Naive thymus-derived CD4-positive, alpha-beta T cell (primary cell): ENCODE results near the gene GRAMD1C. TPM values are rescaled to one million over a fixed set of nuclear protein-coding genes. Genes with fewer than 3 reads are reported as not detected.

ENCODE experiments used
- ATAC-seq: fragments of 150-1000 bp; cut with Tn5 transposase; 2 replicates; pipeline ENCODE4 v1.10.0; 2021; ENCODE audit warnings: mild to moderate bottlenecking, moderate library complexity
- CTCF ChIA-PET: fragments of 350-600 bp; sonication (Branson Sonifier 250); formaldehyde crosslinking; loops from one replicate; lab custom pipeline; 2021; ENCODE audit warnings: antibody characterized with exemption; lab: Charles Lee
- POLR2A ChIA-PET: fragments of 350-600 bp; sonication (Branson Sonifier 250); formaldehyde crosslinking; loops from one replicate; lab custom pipeline; 2021; ENCODE audit warnings: antibody characterized with exemption, inconsistent platforms; lab: Charles Lee
- DNase-seq, 9 donors: peaks; one replicate each; pipeline versions ENCODE4 v3.0.0 to v3.0.0-alpha.2; 2020 to 2022; ENCODE audit warnings: mixed read lengths in 1 of 9
- H3K27ac ChIP-seq: one replicate; pipeline ENCODE4 v1.7.0; 2013; ENCODE audit warnings: mild to moderate bottlenecking, low read depth, low read length, moderate library complexity
- H3K27me3 ChIP-seq, 2 donors: one replicate each; pipeline ENCODE4 v1.7.0; 2013; ENCODE audit warnings: low read length in 2 of 2, mild to moderate bottlenecking in 2 of 2, moderate library complexity in 2 of 2; ENCODE audit not compliant: control insufficient read depth in 2 of 2, insufficient read depth in 2 of 2
- H3K36me3 ChIP-seq, 3 experiments: 1 replicate in 2 of 3; 2 replicates in 1 of 3; pipeline ENCODE4 v1.7.0; 2013; ENCODE audit warnings: low read length in 3 of 3, mild to moderate bottlenecking in 3 of 3, moderate library complexity in 1 of 3; ENCODE audit not compliant: insufficient read depth in 3 of 3, control insufficient read depth in 2 of 3
- H3K4me1 ChIP-seq, 2 donors: one replicate each; pipeline ENCODE4 v1.7.0; 2013; ENCODE audit warnings: low read length in 2 of 2, mild to moderate bottlenecking in 2 of 2, moderate library complexity in 1 of 2; ENCODE audit not compliant: control insufficient read depth in 2 of 2, insufficient read depth in 2 of 2
- H3K4me3 ChIP-seq: 2 replicates; pipeline ENCODE4 v1.7.0; 2013; ENCODE audit warnings: mild to moderate bottlenecking, low read length
- H3K9me3 ChIP-seq, 3 experiments: 1 replicate in 2 of 3; 2 replicates in 1 of 3; pipeline ENCODE4 v1.7.0; 2013; ENCODE audit warnings: low read length in 3 of 3; ENCODE audit not compliant: control insufficient read depth in 2 of 3
- H3K27ac Mint-ChIP-seq, 9 donors: one replicate each; pipeline ENCODE4 v1.8.0; 2020 to 2022; ENCODE audit warnings: mixed read lengths in 9 of 9, mild to moderate bottlenecking in 8 of 9, moderate library complexity in 5 of 9, inconsistent platforms in 2 of 9
- H3K27me3 Mint-ChIP-seq, 5 donors: one replicate each; pipeline ENCODE4 v1.8.0; 2021 to 2022; ENCODE audit warnings: mixed read lengths in 5 of 5, mild to moderate bottlenecking in 1 of 5
- H3K36me3 Mint-ChIP-seq, 5 donors: one replicate each; pipeline ENCODE4 v1.8.0; 2020 to 2022; ENCODE audit warnings: mixed read lengths in 5 of 5, mild to moderate bottlenecking in 3 of 5, inconsistent platforms in 1 of 5
- H3K4me1 Mint-ChIP-seq, 7 donors: one replicate each; pipeline ENCODE4 v1.8.0; 2020 to 2022; ENCODE audit warnings: mixed read lengths in 7 of 7, mild to moderate bottlenecking in 3 of 7, inconsistent platforms in 1 of 7
- H3K4me3 Mint-ChIP-seq, 10 donors: one replicate each; pipeline ENCODE4 v1.8.0; 2020 to 2022; ENCODE audit warnings: mild to moderate bottlenecking in 10 of 10, mixed read lengths in 10 of 10, moderate library complexity in 6 of 10, inconsistent platforms in 2 of 10
- H3K9me3 Mint-ChIP-seq, 11 donors: one replicate each; pipeline ENCODE4 v1.8.0; 2020 to 2022; ENCODE audit warnings: mixed read lengths in 11 of 11, mild to moderate bottlenecking in 4 of 11, inconsistent platforms in 1 of 11, moderate library complexity in 1 of 11
- intact Hi-C, 2 donors: fragments of 100-400 bp; cut with micrococcal nuclease; formaldehyde crosslinking; loops; one replicate each; pipeline ENCODE4 v1.15.1; 2023
- polyA plus RNA-seq, 2 donors: library from polyadenylated mRNA; unstranded; fragments of 300-500 nt; fragmentation: Illumina TruSeq; gene quantifications; one replicate each; pipeline ENCODE4 v1.2.3, GENCODE V29; 2021
- total RNA-seq, 6 experiments: library from RNA in 5 of 6; stranded (reverse) in 5 of 6; gene quantifications; 1 replicate in 5 of 6; 2 replicates in 1 of 6; pipeline ENCODE4 v1.2.3 and lab custom pipeline; 2021 to 2026

Gene GRAMD1C
- total and polyA plus RNA-seq, 7 experiments from 2014 or later, result 0.13 to 0.54 (median 0.27) TPM; not detected in 2

- peak; percentile 35 for ATAC-seq
- ChIA-PET CTCF (no interaction called here), POLR2A (no interaction called here)
- intact Hi-C loops, result loop anchor here (1.0 to 5.0 kb wide), 7 partner anchors 35 to 1834 kb away; partner anchors contain the start of genes CCDC191 (in 2 of the 2), QTRT2 (in 2 of the 2), SPICE1 (in 1 of the 2) and ZBTB20 (in 1 of the 2)
- peak overlapping the region; percentile 62 for H3K4me3 ChIP-seq
- peaks cover 0 to 8% of the 10 kb centered on the region in 2 donors for H3K4me1 ChIP-seq
- Mint-ChIP-seq H3K4me3 (peak overlapping the region; percentile 71 to 86 (median 78)), H3K27ac (peak overlapping the region in 4 of 9 donors; percentile 33 to 76 (median 58)), H3K27me3 (peaks cover 4 to 55% (median 20%) of the 10 kb centered on the region in 5 donors), H3K4me1 (peaks cover 9 to 21% (median 15%) of the 10 kb centered on the region in 7 donors), H3K36me3 (peaks cover 0 to 4% (median 0%) of the 10 kb centered on the region in 5 donors), H3K9me3 (peaks cover 0 to 1% (median 0%) of the 10 kb centered on the region in 11 donors)
- no peaks in the 10 kb centered on the region for H3K27me3 ChIP-seq
- no peaks in the 10 kb centered on the region for H3K36me3 ChIP-seq
- peak overlapping the region; percentile 42 for H3K27ac ChIP-seq
- H3K9me3 ChIP-seq, result no peaks in the 10 kb centered on the region
- DNase-seq, result peak; percentile 5 to 48 (median 27)
Measured at GRCh38 chr3:113948015-113948917, 109.7 kb downstream of the GRAMD1C start.

GRCh38 chr3:113952921-113953320 is 114.3 kb downstream of the GRAMD1C start:
- Mint-ChIP-seq H3K9me3 (peaks cover 0 to 1% (median 0%) of the 10 kb centered on the region in 11 donors), H3K27ac (no peak overlapping the region), H3K4me1 (peaks cover 15 to 24% (median 19%) of the 10 kb centered on the region in 7 donors), H3K4me3 (no peak overlapping the region), H3K27me3 (peaks cover 0 to 25% (median 6%) of the 10 kb centered on the region in 5 donors), H3K36me3 (peaks cover 0 to 12% (median 0%) of the 10 kb centered on the region in 5 donors)
- no peaks in the 10 kb centered on the region for H3K27me3 ChIP-seq
- intact Hi-C loops, result no loop called here
- peaks cover 0 to 8% of the 10 kb centered on the region in 2 donors for H3K4me1 ChIP-seq
- DNase-seq (no peak), ATAC-seq (no peak)
- no peaks in the 10 kb centered on the region for H3K36me3 ChIP-seq
- no peak overlapping the region for H3K4me3 ChIP-seq
- ChIA-PET POLR2A (no interaction called here), CTCF (no interaction called here)
- H3K27ac ChIP-seq, result no peak overlapping the region
- H3K9me3 ChIP-seq, result no peaks in the 10 kb centered on the region

GRCh38 chr3:113953677-113954076 is 115.1 kb downstream of the GRAMD1C start:
- no peaks in the 10 kb centered on the region for H3K36me3 ChIP-seq
- no peak overlapping the region for H3K4me3 ChIP-seq
- H3K27ac Mint-ChIP-seq, result no peak overlapping the region
- POLR2A ChIA-PET, result no interaction called here
- peaks cover 0 to 1% (median 0%) of the 10 kb centered on the region in 11 donors for H3K9me3 Mint-ChIP-seq
- no peaks in the 10 kb centered on the region for H3K27me3 ChIP-seq
- intact Hi-C loops, result no loop called here
- H3K27ac ChIP-seq, result no peak overlapping the region
- DNase-seq (no peak), ATAC-seq (no peak)
- H3K9me3 ChIP-seq, result no peaks in the 10 kb centered on the region
- peak overlapping the region in 1 of 10 donors; percentile 46 for H3K4me3 Mint-ChIP-seq
- peaks cover 0 to 17% (median 0%) of the 10 kb centered on the region in 5 donors for H3K36me3 Mint-ChIP-seq
- H3K27me3 Mint-ChIP-seq, result peaks cover 0 to 22% (median 6%) of the 10 kb centered on the region in 5 donors
- H3K4me1 ChIP-seq, result peaks cover 0 to 4% of the 10 kb centered on the region in 2 donors
- H3K4me1 Mint-ChIP-seq, result peaks cover 13 to 22% (median 17%) of the 10 kb centered on the region in 7 donors
- CTCF ChIA-PET, result no interaction called here

- Mint-ChIP-seq H3K36me3 (peaks cover 0 to 22% (median 0%) of the 10 kb centered on the region in 5 donors), H3K27me3 (peaks cover 0 to 17% (median 6%) of the 10 kb centered on the region in 5 donors), H3K27ac (no peak overlapping the region), H3K9me3 (peaks cover 0 to 1% (median 0%) of the 10 kb centered on the region in 11 donors), H3K4me1 (peaks cover 9 to 17% (median 12%) of the 10 kb centered on the region in 7 donors), H3K4me3 (no peak overlapping the region)
- H3K27me3 ChIP-seq, result no peaks in the 10 kb centered on the region
- no peak overlapping the region for H3K27ac ChIP-seq
- ChIA-PET CTCF (no interaction called here), POLR2A (no interaction called here)
- no peak overlapping the region for H3K4me3 ChIP-seq
- intact Hi-C loops, result no loop called here
- no peaks in the 10 kb centered on the region for H3K4me1 ChIP-seq
- H3K36me3 ChIP-seq, result no peaks in the 10 kb centered on the region
- ATAC-seq (no peak), DNase-seq (no peak)
- no peaks in the 10 kb centered on the region for H3K9me3 ChIP-seq
Measured at GRCh38 chr3:113954091-113954685, 115.6 kb downstream of the GRAMD1C start.

- Mint-ChIP-seq H3K27me3 (no peaks in the 10 kb centered on the region), H3K9me3 (peaks cover 0 to 2% (median 0%) of the 10 kb centered on the region in 11 donors), H3K36me3 (peaks cover 0 to 29% (median 9%) of the 10 kb centered on the region in 5 donors), H3K4me1 (peaks cover 0 to 9% (median 4%) of the 10 kb centered on the region in 7 donors), H3K27ac (peak overlapping the region in 1 of 9 donors; percentile 46), H3K4me3 (no peak overlapping the region)
- CTCF ChIA-PET, result no interaction called here
- POLR2A ChIA-PET, result no interaction called here
- Histone ChIP-seq H3K4me1 (no peaks in the 10 kb centered on the region), H3K27ac (no peak overlapping the region), H3K36me3 (no peaks in the 10 kb centered on the region), H3K27me3 (no peaks in the 10 kb centered on the region), H3K9me3 (no peaks in the 10 kb centered on the region), H3K4me3 (no peak overlapping the region)
- intact Hi-C loops, result no loop called here
- ATAC-seq (no peak), DNase-seq (no peak)
Measured at GRCh38 chr3:113963879-113964278, 125.3 kb downstream of the GRAMD1C start.

- Mint-ChIP-seq H3K9me3 (peaks cover 0 to 9% (median 3%) of the 10 kb centered on the region in 11 donors), H3K36me3 (peaks cover 0 to 13% (median 5%) of the 10 kb centered on the region in 5 donors), H3K27ac (no peak overlapping the region), H3K4me1 (peaks cover 0 to 9% (median 4%) of the 10 kb centered on the region in 7 donors), H3K27me3 (peaks cover 0 to 3% (median 0%) of the 10 kb centered on the region in 5 donors), H3K4me3 (no peak overlapping the region)
- Histone ChIP-seq H3K4me3 (no peak overlapping the region), H3K36me3 (no peaks in the 10 kb centered on the region), H3K27me3 (no peaks in the 10 kb centered on the region), H3K9me3 (no peaks in the 10 kb centered on the region), H3K4me1 (no peaks in the 10 kb centered on the region), H3K27ac (no peak overlapping the region)
- no peak for ATAC-seq
- intact Hi-C loops, result no loop called here
- no peak for DNase-seq
- POLR2A ChIA-PET, result no interaction called here
- CTCF ChIA-PET, result no interaction called here
Measured at GRCh38 chr3:113966172-113966571, 127.6 kb downstream of the GRAMD1C start.
